ENCODE results near the gene C10orf53.

C10orf53 gene

GRCh38 chr10:49653273-49653929 is 26.1 kb upstream of the C10orf53 start:
- no peak for ATAC-seq
- TF ChIP-seq ARNTL (CRISPR knock-in tag; IDR thresholded peaks at IDR 0.05; ENCODE audit: borderline replicate concordance, low read depth) (no peak), OSR1 (CRISPR knock-in tag; IDR thresholded peaks at IDR 0.05) (no peak), ZFP30 (CRISPR knock-in tag; IDR thresholded peaks at IDR 0.05) (no peak)

DNA sequence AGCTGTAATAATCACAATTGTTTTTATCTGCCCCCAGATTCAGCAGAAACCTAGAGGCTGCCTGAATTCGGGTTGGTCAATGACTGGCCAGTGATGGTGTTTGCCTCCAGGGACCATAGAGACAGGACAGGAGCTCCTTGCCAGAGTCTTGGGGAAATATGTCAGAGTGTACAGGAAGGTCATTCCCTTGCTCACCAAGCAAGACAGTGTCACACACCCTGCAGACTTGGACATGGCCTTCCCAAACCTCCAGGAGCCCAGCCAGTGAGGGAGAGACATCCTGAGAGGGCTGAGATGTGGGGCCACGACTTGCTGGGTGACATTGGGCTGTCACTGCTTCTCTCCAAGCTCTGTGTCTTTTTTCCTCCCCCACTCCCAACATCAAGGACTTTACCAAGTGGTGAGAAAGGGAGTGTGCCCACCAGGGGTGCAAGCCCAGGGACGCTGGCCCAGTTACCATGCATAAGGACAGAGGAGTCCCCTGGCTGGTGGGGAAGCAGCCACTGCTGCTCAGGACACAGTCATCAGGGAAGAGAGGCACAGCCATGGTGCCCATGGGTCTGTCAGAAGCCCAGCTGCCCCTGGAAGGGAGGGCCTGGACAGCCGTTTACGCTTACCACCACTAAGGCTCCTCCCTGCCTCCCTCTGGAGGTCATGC is 25.3 kb upstream of the C10orf53 start:
- no peak for TF ChIP-seq TCF4 (CRISPR knock-in tag; IDR thresholded peaks at IDR 0.05; ENCODE audit: borderline replicate concordance)
- TF ChIP-seq OSR1 (CRISPR knock-in tag; IDR thresholded peaks at IDR 0.05), result no peak
- TF ChIP-seq SNAI2 (CRISPR knock-in tag; IDR thresholded peaks at IDR 0.05), result no peak
- no peak for TF ChIP-seq TOX (CRISPR knock-in tag; IDR thresholded peaks at IDR 0.05; ENCODE audit: borderline replicate concordance)
- TF ChIP-seq ZNF565 (CRISPR knock-in tag; conservative IDR thresholded peaks at IDR 0.05; ENCODE audit: low read depth), result no peak
- no peak for TF ChIP-seq PPARA (CRISPR knock-in tag; IDR thresholded peaks at IDR 0.05; ENCODE audit: borderline replicate concordance)
- ATAC-seq, result no peak

GRCh38 chr10:49655099-49655498 is 24.4 kb upstream of the C10orf53 start:
- no peak for ATAC-seq
- TF ChIP-seq PATZ1 (CRISPR knock-in tag; IDR thresholded peaks at IDR 0.05; ENCODE audit: borderline replicate concordance), result no peak
- no peak for TF ChIP-seq CSDC2 (CRISPR knock-in tag; IDR thresholded peaks at IDR 0.05)
- no peak for TF ChIP-seq ARNTL (CRISPR knock-in tag; IDR thresholded peaks at IDR 0.05; ENCODE audit: borderline replicate concordance, low read depth)
- no peak for TF ChIP-seq TCF4 (CRISPR knock-in tag; IDR thresholded peaks at IDR 0.05; ENCODE audit: borderline replicate concordance)
- TF ChIP-seq ZNF565 (CRISPR knock-in tag; conservative IDR thresholded peaks at IDR 0.05; ENCODE audit: low read depth), result no peak
- TF ChIP-seq, protein P1, sequence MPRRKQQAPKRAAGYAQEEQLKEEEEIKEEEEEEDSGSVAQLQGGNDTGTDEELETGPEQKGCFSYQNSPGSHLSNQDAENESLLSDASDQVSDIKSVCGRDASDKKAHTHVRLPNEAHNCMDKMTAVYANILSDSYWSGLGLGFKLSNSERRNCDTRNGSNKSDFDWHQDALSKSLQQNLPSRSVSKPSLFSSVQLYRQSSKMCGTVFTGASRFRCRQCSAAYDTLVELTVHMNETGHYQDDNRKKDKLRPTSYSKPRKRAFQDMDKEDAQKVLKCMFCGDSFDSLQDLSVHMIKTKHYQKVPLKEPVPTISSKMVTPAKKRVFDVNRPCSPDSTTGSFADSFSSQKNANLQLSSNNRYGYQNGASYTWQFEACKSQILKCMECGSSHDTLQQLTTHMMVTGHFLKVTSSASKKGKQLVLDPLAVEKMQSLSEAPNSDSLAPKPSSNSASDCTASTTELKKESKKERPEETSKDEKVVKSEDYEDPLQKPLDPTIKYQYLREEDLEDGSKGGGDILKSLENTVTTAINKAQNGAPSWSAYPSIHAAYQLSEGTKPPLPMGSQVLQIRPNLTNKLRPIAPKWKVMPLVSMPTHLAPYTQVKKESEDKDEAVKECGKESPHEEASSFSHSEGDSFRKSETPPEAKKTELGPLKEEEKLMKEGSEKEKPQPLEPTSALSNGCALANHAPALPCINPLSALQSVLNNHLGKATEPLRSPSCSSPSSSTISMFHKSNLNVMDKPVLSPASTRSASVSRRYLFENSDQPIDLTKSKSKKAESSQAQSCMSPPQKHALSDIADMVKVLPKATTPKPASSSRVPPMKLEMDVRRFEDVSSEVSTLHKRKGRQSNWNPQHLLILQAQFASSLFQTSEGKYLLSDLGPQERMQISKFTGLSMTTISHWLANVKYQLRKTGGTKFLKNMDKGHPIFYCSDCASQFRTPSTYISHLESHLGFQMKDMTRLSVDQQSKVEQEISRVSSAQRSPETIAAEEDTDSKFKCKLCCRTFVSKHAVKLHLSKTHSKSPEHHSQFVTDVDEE (CRISPR knock-in tag; IDR thresholded peaks at IDR 0.05), result no peak
- no peak for TF ChIP-seq SNAI2 (CRISPR knock-in tag; IDR thresholded peaks at IDR 0.05)
- no peak for TF ChIP-seq TOX (CRISPR knock-in tag; IDR thresholded peaks at IDR 0.05; ENCODE audit: borderline replicate concordance)
- TF ChIP-seq, protein P2, sequence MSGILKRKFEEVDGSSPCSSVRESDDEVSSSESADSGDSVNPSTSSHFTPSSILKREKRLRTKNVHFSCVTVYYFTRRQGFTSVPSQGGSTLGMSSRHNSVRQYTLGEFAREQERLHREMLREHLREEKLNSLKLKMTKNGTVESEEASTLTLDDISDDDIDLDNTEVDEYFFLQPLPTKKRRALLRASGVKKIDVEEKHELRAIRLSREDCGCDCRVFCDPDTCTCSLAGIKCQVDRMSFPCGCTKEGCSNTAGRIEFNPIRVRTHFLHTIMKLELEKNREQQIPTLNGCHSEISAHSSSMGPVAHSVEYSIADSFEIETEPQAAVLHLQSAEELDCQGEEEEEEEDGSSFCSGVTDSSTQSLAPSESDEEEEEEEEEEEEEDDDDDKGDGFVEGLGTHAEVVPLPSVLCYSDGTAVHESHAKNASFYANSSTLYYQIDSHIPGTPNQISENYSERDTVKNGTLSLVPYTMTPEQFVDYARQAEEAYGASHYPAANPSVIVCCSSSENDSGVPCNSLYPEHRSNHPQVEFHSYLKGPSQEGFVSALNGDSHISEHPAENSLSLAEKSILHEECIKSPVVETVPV (CRISPR knock-in tag; IDR thresholded peaks at IDR 0.05), result no peak
- no peak for TF ChIP-seq ISL1 (CRISPR knock-in tag; IDR thresholded peaks at IDR 0.05)
- no peak for TF ChIP-seq RARB (CRISPR knock-in tag; IDR thresholded peaks at IDR 0.05)
- TF ChIP-seq, protein P3, sequence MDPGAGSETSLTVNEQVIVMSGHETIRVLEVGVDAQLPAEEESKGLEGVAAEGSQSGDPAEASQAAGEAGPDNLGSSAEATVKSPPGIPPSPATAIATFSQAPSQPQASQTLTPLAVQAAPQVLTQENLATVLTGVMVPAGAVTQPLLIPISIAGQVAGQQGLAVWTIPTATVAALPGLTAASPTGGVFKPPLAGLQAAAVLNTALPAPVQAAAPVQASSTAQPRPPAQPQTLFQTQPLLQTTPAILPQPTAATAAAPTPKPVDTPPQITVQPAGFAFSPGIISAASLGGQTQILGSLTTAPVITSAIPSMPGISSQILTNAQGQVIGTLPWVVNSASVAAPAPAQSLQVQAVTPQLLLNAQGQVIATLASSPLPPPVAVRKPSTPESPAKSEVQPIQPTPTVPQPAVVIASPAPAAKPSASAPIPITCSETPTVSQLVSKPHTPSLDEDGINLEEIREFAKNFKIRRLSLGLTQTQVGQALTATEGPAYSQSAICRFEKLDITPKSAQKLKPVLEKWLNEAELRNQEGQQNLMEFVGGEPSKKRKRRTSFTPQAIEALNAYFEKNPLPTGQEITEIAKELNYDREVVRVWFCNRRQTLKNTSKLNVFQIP (CRISPR knock-in tag; IDR thresholded peaks at IDR 0.05; ENCODE audit: borderline replicate concordance, low read depth), result no peak
- no peak for TF ChIP-seq ZC3H10 (CRISPR knock-in tag; IDR thresholded peaks at IDR 0.05)
- no peak for TF ChIP-seq GLIS3 (CRISPR knock-in tag; IDR thresholded peaks at IDR 0.05)
- no peak for TF ChIP-seq BACH2 (CRISPR knock-in tag; IDR thresholded peaks at IDR 0.05; ENCODE audit: borderline replicate concordance)
- no peak for TF ChIP-seq ZFP3 (CRISPR knock-in tag; IDR thresholded peaks at IDR 0.05)
- TF ChIP-seq ESRRG (CRISPR knock-in tag; IDR thresholded peaks at IDR 0.05), result no peak
- TF ChIP-seq ZNF70 (CRISPR knock-in tag; IDR thresholded peaks at IDR 0.05), result no peak
- no peak for TF ChIP-seq ZFP30 (CRISPR knock-in tag; IDR thresholded peaks at IDR 0.05)
- TF ChIP-seq ZNF8 (CRISPR knock-in tag; IDR thresholded peaks at IDR 0.05), result no peak
